Measurements from ENCODE around the gene QSOX1.

GRCh38 chr1:180221462-180221861 is 66.8 kb downstream of the QSOX1 start:
- TF ChIP-seq EZH2 (IDR thresholded peaks at IDR 0.05; ENCODE audit: borderline replicate concordance) (no peak), CTCF (IDR thresholded peaks at IDR 0.05; ENCODE audit: poor library complexity) (no peak)

Measured in hepatocyte (in vitro differentiated cells).